ENCODE data around the gene ANO3. TPM values are rescaled to one million over a fixed set of nuclear protein-coding genes. Genes with fewer than 3 reads are reported as not detected.
A peak's percentile ranks its signal among the peaks of the same experiment; 100 is the strongest.

The ANO3 gene
- total and polyA plus RNA-seq, 2 experiments from 2014 or later = not detected

DNA sequence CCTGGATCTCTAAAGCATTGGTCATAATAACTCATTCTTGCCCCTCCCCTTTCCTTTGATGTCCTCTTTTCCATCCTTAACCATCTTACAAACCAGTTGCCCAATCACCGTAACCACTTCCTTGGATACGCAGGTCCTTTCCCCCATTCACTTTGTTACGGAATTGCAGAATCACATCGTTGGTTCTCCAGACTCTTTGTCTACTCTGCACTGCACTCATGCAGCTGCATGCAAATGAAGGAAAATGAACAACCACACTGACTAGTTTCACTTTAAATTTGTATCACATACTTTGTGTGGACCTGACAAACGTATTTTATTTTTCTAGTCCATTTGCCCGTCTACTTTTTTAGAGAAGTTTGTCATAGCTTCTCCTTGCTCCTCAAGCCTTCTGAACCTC lies 320.0 kb downstream of the ANO3 start:
- Histone ChIP-seq H3K4me3 (no peak overlapping the region), H3K27me3 (ENCODE audit: insufficient read depth) (no peaks in the 10 kb centered on the region), H4K20me1 (replicated peaks; ENCODE audit: insufficient read depth) (no peaks in the 10 kb centered on the region), H3K4me2 (no peak overlapping the region), H3K9me2 (ENCODE audit: insufficient read depth) (no peaks in the 10 kb centered on the region), H3K79me2 (replicated peaks; ENCODE audit: insufficient read depth) (no peaks in the 10 kb centered on the region), H3F3A (replicated peaks; ENCODE audit: low read depth) (no peaks in the 10 kb centered on the region), H3K27ac (ENCODE audit: low read depth) (no peak overlapping the region), H2AFZ (no peak overlapping the region), H3K36me3 (ENCODE audit: insufficient read depth) (no peaks in the 10 kb centered on the region), H3K4me1 (ENCODE audit: insufficient read depth) (no peaks in the 10 kb centered on the region)
- ATAC-seq (no peak), DNase-seq (ENCODE audit: low spot score) (no peak)
- Mint-ChIP-seq H3K4me3 (no peak overlapping the region), H3K27ac (no peak overlapping the region), H3K36me3 (ENCODE audit: low read depth) (no peaks in the 10 kb centered on the region), H3K27me3 (ENCODE audit: insufficient read depth, low read depth, poor library complexity) (no peaks in the 10 kb centered on the region), H3K9me3 (no peaks in the 10 kb centered on the region), H3K4me1 (no peaks in the 10 kb centered on the region; the same call in 2 of the 3 replicates)
- no peak for TF ChIP-seq ZNF331 (CRISPR knock-in tag; IDR thresholded peaks at IDR 0.05; ENCODE audit: low read depth)
- TF ChIP-seq, protein P1, sequence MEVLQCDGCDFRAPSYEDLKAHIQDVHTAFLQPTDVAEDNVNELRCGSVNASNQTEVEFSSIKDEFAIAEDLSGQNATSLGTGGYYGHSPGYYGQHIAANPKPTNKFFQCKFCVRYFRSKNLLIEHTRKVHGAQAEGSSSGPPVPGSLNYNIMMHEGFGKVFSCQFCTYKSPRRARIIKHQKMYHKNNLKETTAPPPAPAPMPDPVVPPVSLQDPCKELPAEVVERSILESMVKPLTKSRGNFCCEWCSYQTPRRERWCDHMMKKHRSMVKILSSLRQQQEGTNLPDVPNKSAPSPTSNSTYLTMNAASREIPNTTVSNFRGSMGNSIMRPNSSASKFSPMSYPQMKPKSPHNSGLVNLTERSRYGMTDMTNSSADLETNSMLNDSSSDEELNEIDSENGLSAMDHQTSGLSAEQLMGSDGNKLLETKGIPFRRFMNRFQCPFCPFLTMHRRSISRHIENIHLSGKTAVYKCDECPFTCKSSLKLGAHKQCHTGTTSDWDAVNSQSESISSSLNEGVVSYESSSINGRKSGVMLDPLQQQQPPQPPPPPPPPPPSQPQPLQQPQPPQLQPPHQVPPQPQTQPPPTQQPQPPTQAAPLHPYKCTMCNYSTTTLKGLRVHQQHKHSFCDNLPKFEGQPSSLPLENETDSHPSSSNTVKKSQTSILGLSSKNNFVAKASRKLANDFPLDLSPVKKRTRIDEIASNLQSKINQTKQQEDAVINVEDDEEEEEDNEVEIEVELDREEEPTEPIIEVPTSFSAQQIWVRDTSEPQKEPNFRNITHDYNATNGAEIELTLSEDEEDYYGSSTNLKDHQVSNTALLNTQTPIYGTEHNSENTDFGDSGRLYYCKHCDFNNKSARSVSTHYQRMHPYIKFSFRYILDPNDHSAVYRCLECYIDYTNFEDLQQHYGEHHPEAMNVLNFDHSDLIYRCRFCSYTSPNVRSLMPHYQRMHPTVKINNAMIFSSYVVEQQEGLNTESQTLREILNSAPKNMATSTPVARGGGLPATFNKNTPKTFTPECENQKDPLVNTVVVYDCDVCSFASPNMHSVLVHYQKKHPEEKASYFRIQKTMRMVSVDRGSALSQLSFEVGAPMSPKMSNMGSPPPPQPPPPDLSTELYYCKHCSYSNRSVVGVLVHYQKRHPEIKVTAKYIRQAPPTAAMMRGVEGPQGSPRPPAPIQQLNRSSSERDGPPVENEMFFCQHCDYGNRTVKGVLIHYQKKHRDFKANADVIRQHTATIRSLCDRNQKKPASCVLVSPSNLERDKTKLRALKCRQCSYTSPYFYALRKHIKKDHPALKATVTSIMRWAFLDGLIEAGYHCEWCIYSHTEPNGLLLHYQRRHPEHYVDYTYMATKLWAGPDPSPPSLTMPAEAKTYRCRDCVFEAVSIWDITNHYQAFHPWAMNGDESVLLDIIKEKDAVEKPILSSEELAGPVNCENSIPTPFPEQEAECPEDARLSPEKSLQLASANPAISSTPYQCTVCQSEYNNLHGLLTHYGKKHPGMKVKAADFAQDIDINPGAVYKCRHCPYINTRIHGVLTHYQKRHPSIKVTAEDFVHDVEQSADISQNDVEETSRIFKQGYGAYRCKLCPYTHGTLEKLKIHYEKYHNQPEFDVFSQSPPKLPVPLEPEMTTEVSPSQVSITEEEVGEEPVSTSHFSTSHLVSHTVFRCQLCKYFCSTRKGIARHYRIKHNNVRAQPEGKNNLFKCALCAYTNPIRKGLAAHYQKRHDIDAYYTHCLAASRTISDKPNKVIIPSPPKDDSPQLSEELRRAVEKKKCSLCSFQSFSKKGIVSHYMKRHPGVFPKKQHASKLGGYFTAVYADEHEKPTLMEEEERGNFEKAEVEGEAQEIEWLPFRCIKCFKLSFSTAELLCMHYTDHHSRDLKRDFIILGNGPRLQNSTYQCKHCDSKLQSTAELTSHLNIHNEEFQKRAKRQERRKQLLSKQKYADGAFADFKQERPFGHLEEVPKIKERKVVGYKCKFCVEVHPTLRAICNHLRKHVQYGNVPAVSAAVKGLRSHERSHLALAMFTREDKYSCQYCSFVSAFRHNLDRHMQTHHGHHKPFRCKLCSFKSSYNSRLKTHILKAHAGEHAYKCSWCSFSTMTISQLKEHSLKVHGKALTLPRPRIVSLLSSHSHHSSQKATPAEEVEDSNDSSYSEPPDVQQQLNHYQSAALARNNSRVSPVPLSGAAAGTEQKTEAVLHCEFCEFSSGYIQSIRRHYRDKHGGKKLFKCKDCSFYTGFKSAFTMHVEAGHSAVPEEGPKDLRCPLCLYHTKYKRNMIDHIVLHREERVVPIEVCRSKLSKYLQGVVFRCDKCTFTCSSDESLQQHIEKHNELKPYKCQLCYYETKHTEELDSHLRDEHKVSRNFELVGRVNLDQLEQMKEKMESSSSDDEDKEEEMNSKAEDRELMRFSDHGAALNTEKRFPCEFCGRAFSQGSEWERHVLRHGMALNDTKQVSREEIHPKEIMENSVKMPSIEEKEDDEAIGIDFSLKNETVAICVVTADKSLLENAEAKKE (CRISPR knock-in tag; IDR thresholded peaks at IDR 0.05) = no peak
- no peak for TF ChIP-seq EZH2phosphoT487 (IDR thresholded peaks at IDR 0.05; ENCODE audit: unreplicated experiment)
- TF ChIP-seq NANOG (IDR thresholded peaks at IDR 0.05; ENCODE audit: borderline replicate concordance) = no peak

DNA sequence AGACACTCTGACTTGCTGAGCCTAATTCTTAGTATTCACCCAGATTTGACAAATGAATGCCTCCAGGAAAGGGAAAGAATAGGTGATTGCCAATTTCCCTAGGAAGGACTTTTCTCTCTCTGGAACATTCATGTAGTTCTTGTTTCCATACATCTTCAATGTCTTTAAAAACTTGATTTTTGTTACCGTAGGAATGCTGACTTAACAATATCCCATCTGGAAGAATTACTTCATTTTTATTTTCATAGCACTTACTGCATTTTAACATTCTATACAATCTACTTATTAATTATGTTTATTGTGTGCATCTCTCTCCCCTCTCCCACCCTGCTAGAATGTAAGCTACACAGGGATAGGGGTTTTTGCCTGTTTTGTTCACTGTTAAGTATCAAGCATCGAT lies 323.4 kb downstream of the ANO3 start:
- no peak for ATAC-seq
- no peaks in the 10 kb centered on the region for H4K20me1 ChIP-seq (replicated peaks; ENCODE audit: insufficient read depth)
- Mint-ChIP-seq H3K27me3 (ENCODE audit: insufficient read depth, low read depth, poor library complexity) (no peaks in the 10 kb centered on the region), H3K4me3 (no peak overlapping the region), H3K4me1 (no peaks in the 10 kb centered on the region), H3K36me3 (ENCODE audit: low read depth) (no peaks in the 10 kb centered on the region), H3K9me3 (no peaks in the 10 kb centered on the region), H3K27ac (no peak overlapping the region)
- no peaks in the 10 kb centered on the region for H3K4me1 ChIP-seq (ENCODE audit: insufficient read depth)
- no peaks in the 10 kb centered on the region for H3K9me2 ChIP-seq (ENCODE audit: insufficient read depth)
- no peak overlapping the region for H3K4me3 ChIP-seq
- no peak overlapping the region for H3K27ac ChIP-seq (ENCODE audit: low read depth)
- no peaks in the 10 kb centered on the region for H3K79me2 ChIP-seq (replicated peaks; ENCODE audit: insufficient read depth)
- H3K27me3 ChIP-seq (ENCODE audit: insufficient read depth) = no peaks in the 10 kb centered on the region
- no peak for DNase-seq (ENCODE audit: low spot score)
- no peak overlapping the region for H3K4me2 ChIP-seq
- H3K36me3 ChIP-seq (ENCODE audit: insufficient read depth) = no peaks in the 10 kb centered on the region
- TF ChIP-seq, protein P2, sequence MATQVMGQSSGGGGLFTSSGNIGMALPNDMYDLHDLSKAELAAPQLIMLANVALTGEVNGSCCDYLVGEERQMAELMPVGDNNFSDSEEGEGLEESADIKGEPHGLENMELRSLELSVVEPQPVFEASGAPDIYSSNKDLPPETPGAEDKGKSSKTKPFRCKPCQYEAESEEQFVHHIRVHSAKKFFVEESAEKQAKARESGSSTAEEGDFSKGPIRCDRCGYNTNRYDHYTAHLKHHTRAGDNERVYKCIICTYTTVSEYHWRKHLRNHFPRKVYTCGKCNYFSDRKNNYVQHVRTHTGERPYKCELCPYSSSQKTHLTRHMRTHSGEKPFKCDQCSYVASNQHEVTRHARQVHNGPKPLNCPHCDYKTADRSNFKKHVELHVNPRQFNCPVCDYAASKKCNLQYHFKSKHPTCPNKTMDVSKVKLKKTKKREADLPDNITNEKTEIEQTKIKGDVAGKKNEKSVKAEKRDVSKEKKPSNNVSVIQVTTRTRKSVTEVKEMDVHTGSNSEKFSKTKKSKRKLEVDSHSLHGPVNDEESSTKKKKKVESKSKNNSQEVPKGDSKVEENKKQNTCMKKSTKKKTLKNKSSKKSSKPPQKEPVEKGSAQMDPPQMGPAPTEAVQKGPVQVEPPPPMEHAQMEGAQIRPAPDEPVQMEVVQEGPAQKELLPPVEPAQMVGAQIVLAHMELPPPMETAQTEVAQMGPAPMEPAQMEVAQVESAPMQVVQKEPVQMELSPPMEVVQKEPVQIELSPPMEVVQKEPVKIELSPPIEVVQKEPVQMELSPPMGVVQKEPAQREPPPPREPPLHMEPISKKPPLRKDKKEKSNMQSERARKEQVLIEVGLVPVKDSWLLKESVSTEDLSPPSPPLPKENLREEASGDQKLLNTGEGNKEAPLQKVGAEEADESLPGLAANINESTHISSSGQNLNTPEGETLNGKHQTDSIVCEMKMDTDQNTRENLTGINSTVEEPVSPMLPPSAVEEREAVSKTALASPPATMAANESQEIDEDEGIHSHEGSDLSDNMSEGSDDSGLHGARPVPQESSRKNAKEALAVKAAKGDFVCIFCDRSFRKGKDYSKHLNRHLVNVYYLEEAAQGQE (IDR thresholded peaks at IDR 0.05; ENCODE audit: unreplicated experiment) = no peak
- TF ChIP-seq, protein P3, sequence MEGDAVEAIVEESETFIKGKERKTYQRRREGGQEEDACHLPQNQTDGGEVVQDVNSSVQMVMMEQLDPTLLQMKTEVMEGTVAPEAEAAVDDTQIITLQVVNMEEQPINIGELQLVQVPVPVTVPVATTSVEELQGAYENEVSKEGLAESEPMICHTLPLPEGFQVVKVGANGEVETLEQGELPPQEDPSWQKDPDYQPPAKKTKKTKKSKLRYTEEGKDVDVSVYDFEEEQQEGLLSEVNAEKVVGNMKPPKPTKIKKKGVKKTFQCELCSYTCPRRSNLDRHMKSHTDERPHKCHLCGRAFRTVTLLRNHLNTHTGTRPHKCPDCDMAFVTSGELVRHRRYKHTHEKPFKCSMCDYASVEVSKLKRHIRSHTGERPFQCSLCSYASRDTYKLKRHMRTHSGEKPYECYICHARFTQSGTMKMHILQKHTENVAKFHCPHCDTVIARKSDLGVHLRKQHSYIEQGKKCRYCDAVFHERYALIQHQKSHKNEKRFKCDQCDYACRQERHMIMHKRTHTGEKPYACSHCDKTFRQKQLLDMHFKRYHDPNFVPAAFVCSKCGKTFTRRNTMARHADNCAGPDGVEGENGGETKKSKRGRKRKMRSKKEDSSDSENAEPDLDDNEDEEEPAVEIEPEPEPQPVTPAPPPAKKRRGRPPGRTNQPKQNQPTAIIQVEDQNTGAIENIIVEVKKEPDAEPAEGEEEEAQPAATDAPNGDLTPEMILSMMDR (conservative IDR thresholded peaks at IDR 0.05; ENCODE audit: low read depth in 2 of 2) = no peak
- no peak for TF ChIP-seq ETS1 (IDR thresholded peaks at IDR 0.05)
- TF ChIP-seq NANOG (IDR thresholded peaks at IDR 0.05; ENCODE audit: borderline replicate concordance) = no peak
- H2AFZ ChIP-seq = 0 out of 2 replicates have a peak overlapping the region, but pooled peaks have one; percentile 19
- H3F3A ChIP-seq (replicated peaks; ENCODE audit: low read depth) = no peaks in the 10 kb centered on the region

All from GM23338 (cell line).